PC-3 (cell line): ENCODE measurements around the gene SDSL.

Experiments used
- EZH2 ChIP-seq: fragments of 300-600 bp; sonication (generic); IDR thresholded peaks from one replicate; pipeline ENCODE4 v1.6.1; 2017; ENCODE audit warnings: antibody characterized with exemption, mild to moderate bottlenecking, low read length; ENCODE audit not compliant: unreplicated experiment
- EZH2phosphoT487 ChIP-seq: fragments of 300-600 bp; sonication (generic); IDR thresholded peaks from 2 replicates; pipeline ENCODE4 v1.6.1; 2018; ENCODE audit warnings: mild to moderate bottlenecking, antibody characterized with exemption, low read length, borderline replicate concordance
- TF ChIP-seq, protein P1 (sequence below): fragments of 300-600 bp; sonication (generic); conservative IDR thresholded peaks from 2 replicates; pipeline ENCODE4 v1.5.1; 2017; ENCODE audit warnings: antibody characterized with exemption, low read depth, mild to moderate bottlenecking, low read length

DNA sequence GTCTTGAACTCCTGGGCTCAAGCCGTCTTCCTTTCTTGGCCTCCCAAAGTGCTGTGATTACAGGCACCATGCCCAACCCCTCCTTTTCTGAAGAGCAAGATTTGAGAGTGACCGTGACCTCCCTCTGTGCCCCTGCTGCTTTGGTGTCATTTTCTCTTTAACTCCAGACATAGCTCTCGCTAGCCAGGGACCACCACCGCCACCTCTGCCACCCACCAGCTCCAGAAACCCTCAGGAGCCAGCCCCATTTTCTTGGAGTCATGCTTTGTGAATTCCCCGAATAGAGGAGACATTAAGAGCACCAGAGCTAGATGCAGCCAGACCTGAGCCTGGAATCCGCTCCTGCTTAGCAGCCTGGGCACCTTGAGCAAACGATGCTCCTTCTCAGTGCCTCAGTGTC lies 18.2 kb downstream of the SDSL start:
- TF ChIP-seq, protein P1, sequence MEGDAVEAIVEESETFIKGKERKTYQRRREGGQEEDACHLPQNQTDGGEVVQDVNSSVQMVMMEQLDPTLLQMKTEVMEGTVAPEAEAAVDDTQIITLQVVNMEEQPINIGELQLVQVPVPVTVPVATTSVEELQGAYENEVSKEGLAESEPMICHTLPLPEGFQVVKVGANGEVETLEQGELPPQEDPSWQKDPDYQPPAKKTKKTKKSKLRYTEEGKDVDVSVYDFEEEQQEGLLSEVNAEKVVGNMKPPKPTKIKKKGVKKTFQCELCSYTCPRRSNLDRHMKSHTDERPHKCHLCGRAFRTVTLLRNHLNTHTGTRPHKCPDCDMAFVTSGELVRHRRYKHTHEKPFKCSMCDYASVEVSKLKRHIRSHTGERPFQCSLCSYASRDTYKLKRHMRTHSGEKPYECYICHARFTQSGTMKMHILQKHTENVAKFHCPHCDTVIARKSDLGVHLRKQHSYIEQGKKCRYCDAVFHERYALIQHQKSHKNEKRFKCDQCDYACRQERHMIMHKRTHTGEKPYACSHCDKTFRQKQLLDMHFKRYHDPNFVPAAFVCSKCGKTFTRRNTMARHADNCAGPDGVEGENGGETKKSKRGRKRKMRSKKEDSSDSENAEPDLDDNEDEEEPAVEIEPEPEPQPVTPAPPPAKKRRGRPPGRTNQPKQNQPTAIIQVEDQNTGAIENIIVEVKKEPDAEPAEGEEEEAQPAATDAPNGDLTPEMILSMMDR, result no peak
- TF ChIP-seq EZH2phosphoT487, result no peak
- no peak for TF ChIP-seq EZH2
